ENCODE results near the gene RANBP17.

- TF ChIP-seq CTCF (IDR thresholded peaks at IDR 0.05; ENCODE audit: low read depth, low read length) = no peak
- TF ChIP-seq EZH2phosphoT487 (IDR thresholded peaks at IDR 0.05; ENCODE audit: low read depth) = no peak
Observed at GRCh38 chr5:171080186-171080938, 218.5 kb downstream of the RANBP17 start.

Data from OCI-LY3 (cell line).